Measurements from ENCODE around the gene ZNF526.

The ZNF526 gene

DNA sequence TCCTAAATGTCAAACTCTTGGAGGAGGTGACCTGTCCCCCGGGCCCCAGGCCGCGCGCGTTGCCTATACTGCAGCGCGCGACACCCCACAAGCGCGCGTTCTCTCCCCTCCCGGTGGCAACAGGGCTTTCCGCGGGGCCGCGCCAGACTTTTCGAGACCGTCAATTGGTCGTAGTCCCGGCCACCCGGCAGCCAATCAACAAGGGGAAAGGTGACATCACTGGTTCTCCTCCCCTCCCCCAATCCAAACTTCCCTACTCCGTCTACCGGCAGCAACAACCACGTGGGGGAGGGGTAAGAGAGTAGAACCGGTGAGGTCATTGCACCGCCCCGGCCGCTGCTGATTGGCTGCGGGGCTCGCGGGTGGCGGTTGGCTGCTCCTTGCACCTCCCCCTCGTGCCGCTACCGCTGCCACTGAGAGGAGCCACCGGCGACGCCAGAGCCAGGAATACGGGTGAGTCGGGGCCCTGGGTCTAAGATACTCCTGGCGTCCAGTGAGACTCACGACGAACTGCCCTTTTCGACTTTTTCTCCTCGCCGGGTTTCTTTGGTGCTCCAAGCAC is 48.1 kb downstream of the ZNF526 start:
- DNase-seq = peak; percentile 92 to 98 (median 96)

DNA sequence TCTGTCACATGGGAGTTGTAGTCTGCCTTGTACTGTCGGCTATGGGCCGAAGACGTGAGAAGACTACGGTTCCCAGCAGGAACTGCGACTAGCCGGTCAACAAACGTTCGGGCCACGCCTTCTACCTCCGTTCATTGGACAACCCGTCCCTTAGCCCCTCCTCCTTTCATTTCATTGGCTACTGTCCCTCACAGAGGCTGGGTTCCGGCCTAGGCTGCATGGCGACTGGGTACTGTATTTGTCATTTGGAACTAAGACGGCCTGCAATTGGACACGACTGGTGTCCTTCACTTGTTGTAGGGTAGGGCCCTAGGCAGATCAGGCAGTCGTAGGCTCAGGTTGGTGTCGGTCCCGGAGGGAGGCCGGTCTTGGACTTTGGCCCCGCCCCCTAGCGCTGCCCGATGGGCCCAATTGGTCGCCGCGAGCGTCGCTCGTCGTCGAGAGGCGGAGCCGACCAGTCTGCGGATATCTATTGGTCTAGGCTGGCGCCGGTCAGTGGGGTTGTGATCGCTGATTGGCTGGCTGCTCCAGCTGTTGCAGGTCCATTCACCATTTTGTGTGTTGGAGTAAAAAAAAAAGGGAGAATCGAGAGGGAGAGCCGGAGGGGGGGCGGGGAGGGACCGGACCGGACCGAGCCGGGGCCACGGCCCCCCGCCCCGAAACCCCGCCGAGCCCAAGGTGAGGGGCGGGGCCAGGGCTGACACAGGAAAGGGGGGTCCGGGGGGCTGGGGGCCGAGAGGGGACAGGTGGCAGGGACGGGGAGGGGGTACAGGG is 48.8 kb downstream of the ZNF526 start, which contains the start of gene CIC:
TSS of gene CIC (plus strand) at position 549 of the 774 bp plus-strand sequence. CDS start 2,532 bp downstream, outside the sequence.
- DNase-seq = peak; percentile 95 to 100 (median 98)

DNA sequence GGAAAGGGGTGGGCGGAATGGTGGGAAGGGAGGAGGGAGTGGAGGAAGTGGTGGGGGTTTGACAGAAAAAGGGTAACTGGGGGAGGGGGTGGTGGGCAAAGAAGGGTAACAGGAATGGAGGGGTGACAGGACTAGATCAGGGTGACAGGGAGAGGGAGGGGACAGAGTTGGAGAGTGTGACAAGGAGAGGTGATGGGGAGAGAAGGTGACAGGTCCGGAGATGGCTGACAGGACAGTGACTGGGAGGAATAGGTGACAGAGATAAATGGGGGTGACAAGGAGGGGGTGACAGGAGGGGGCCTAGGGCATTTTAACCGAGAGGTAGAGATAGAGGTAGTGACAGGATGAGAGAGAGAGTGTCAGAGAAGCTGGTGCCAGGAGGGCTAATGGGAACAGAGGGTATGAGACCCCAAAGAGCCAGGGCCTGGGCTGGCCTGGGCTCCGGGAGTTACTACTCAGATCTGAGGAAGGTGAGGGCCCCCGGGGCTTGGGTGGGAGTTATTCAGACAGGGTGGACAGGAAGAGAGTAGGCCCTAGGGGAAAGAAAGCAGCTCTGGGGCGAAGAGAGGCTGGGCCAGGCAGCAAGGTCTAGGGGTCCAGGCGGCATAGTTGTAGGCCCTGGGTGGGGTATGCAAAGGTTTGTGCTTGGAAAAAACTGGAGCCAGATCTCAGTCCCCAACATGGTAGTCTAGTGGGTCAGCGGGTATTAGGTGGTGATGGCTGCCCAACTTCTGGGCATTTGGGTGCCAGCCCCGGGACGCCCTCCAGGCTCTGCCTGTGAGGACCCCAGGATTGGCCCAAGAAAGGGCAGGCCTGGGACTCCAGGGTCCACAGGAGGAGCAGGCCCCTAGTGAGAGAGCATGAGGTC is 49.6 kb downstream of the ZNF526 start:
- DNase-seq = no peak

DNA sequence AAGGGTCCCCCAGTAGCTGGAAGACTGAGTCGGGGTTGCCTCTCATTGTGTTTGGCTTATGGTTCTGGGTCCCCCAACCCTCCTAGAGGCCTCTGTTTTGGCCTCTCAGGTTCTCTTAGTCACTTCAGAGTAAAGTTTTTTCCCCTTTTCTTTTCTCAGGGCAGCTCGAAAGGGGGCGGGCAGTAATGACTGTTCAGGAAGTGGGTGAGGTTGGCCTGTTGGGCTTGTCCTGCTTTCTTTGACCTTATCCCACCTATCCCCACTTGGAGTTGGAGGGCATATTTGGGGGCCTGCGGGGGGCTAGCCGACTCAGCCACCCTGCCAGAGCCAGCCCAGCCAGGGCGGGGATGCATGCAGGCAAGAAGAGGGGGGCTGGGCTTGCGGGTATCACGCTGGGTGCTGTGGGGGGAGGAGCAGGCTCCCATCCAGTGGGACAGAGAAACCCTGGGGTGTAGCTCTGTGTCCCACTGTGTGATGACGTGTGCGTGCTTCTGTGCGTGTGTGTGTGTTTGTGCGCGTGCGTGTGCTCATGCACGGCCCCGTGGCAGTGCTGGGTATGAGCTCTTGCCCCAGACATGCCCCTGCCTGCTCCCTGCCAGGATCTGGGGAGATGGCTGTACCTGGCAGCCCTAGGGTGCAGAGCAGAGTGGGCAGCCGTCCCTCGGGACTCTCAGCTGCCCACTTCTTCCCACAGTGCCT is 50.4 kb downstream of the ZNF526 start:
- peak in 3 of 4 experiments; percentile 25 to 35 (median 32) for DNase-seq

DNA sequence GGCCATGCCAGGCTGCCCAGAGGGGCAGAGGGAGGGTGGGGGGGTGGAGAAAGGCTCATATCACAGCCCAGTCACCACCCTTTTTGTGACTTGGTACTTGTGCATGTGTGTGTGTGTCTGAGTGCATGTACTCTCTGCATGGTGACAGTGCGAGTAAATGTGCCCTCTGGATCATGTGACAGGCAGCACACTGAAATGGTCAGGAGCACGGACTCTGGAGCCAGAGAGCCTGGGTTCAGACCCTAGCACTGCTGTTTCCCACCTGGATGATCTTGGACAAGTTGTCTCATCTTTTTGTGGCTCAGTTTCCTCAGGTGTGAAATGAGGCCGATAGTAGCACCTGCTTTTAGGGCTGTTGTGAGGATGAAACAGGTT is 50.9 kb downstream of the ZNF526 start:
- no peak for DNase-seq

DNA sequence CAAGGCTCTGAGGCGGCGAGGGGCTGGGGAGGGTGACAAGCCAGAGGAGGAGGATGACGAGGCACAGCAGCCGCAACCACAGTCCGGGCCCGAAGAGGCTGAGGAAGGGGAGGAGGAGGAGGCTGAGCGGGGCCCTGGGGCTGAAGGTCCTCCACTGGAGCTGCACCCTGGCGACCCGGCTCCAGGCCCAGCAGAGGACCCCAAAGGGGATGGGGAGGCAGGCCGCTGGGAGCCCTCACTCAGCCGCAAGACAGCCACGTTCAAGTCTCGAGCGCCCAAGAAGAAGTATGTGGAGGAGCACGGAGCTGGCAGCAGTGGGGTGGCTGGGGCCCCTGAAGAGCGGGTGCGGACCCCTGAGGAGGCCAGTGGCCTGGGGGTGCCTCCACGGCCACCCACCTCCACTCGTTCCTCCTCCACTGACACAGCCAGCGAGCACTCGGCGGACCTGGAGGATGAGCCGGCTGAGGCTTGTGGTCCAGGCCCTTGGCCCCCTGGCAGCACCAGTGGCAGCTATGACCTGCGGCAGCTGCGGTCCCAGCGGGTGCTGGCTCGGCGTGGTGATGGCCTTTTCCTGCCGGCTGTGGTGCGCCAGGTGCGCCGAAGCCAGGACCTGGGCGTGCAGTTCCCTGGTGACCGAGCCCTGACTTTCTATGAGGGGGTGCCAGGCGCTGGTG is 51.9 kb downstream of the ZNF526 start:
- no peak for DNase-seq

DNA sequence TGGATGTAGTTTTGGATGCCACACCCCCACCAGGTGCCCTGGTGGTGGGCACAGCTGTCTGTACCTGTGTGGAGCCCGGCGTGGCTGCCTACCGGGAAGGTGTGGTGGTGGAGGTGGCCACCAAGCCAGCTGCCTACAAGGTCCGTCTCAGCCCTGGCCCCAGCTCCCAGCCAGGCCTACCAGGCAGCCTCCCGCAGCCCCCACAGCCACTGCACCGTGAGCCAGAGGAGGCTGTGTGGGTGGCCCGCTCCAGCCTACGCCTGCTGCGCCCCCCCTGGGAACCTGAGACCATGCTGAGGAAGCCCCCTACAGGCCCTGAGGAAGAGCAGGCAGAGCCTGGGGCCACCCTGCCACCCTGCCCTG is 52.4 kb downstream of the ZNF526 start:
- no peak for DNase-seq

DNA sequence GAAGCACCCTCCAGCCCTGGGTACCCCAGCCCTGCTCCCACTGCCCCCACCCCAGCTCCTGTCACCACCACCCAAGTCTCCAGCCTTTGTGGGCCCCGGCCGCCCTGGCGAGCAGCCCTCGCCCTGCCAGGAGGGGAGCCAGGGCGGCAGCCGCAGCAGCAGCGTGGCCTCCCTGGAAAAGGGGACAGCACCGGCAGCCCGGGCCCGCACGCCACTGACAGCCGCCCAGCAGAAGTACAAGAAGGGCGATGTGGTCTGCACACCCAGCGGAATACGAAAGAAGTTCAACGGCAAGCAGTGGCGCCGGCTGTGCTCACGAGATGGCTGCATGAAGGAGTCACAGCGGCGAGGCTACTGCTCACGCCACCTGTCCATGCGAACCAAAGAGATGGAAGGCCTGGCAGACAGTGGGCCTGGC is 52.9 kb downstream of the ZNF526 start:
- DNase-seq = no peak

DNA sequence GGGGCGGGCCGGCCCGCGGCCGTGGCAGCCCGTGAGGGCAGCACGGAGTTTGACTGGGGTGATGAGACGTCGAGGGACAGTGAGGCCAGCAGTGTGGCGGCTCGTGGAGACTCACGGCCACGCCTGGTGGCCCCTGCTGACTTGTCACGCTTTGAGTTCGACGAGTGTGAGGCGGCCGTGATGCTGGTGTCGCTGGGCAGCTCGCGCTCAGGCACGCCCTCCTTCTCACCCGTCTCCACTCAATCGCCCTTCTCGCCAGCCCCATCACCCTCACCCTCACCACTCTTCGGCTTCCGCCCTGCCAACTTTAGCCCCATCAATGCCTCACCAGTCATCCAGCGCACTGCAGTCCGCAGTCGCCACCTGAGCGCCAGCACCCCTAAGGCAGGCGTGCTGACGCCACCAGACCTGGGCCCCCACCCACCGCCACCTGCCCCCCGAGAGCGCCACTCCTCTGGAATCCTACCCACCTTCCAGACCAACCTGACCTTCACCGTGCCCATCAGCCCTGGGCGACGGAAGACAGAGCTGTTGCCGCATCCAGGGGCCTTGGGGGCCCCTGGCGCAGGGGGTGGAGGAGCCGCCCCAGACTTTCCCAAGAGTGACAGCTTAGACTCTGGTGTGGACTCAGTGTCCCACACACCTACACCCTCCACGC is 53.4 kb downstream of the ZNF526 start:
- DNase-seq = no peak

DNA sequence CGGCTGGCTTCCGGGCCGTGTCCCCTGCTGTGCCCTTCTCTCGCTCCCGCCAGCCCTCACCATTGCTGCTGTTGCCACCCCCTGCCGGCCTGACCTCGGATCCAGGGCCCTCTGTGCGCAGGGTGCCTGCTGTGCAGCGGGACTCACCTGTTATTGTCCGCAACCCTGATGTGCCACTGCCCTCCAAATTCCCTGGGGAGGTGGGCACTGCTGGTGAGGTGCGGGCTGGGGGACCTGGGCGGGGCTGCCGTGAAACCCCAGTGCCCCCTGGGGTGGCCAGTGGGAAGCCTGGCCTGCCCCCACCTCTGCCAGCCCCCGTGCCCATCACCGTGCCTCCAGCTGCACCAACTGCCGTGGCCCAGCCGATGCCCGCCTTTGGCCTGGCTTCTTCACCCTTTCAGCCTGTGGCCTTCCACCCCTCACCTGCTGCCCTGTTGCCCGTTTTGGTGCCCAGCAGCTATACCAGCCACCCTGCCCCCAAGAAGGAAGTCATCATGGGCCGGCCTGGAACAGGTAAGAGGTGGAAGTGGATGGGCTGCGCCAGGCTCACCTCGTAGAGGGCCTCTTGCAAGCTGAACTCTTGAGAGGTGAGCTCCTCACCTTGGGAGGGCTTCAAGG is 54.1 kb downstream of the ZNF526 start:
- no peak for DNase-seq

DNA sequence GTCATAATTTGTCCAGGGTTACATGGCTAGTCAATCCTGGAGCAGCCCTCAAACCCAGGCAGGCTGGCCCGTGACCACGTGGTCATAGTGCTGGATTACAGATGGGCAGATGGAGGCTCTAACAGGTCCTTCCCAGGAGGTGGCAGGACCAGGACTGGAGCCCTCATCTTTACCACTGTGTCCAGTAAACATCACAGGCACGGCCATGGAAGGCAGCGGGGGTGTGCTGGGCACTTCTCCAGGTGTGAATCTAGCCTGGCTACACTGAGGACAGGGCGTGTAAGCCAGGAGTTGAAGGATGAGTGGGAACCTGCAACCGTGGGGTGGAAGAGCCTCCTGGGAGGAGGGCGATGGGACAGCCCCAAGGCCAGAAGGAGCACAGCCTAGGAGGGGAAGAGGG is 55.0 kb downstream of the ZNF526 start:
- no peak for DNase-seq

DNA sequence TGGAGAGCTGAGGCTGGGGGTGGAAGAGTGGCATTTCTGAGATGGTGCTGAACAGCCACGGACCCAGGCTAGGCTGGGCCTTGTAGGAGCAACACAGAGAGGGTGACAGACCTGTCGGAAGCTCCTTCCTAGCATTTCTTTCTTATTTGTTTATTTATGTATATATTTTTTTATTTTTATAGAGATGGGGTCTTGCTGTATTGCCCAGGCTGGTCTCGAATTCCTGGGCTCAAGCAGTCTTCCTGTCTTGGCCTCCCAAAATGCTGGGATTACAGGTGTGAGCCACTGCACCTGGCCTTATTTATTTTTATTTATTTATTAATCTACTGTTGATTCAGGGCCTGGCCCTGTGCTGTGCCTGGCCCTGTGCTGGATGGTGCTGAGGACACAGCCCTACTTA is 55.4 kb downstream of the ZNF526 start:
- no peak for DNase-seq

DNA sequence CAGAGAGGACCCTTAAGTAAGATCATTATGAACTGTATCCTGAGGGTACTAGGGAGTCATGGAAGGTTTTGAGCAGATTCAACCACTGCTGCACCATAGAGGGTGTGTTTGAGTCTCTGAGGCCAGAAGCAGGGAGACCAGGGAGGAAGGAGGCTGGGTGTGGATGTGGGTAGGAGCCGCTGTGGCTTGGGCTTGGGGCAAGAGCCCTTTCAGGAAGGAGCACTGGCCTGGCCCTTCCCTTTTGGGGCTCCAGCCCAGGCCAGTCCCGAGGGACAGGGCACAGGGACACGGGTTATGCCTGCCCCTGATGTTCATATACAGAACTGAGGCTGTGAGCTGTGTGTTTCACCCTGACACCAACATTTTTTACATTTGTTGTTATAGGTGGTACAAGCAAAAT is 56.2 kb downstream of the ZNF526 start:
- no peak for DNase-seq

DNA sequence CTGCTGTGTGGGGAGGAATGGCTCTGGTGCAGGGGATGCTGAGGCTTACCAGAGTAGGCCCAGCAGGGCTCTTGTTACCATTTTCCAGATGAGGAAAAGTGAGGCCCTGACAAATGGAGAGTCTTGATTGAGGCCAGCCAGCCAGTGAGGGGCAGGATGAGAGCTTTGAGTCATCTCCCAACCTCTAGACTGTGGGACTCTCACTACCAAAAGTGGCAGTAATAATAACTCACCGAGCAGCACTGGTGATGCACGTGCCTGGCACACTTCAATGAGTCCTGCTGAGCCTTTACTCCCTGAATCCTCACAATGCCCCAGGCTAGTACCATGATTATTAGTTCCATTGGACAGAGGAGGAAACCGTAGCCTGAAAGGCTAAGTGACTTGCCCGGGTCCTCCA is 56.7 kb downstream of the ZNF526 start:
- no peak for DNase-seq

Measured in activated CD4-positive, CD25-positive, alpha-beta regulatory T cell (primary cell).